HG03565 (cell line): ENCODE data around the gene ARID3B.

ENCODE experiments used
- ATAC-seq: cut with Tn5 transposase; IDR thresholded peaks from one replicate; pipeline ENCODE4 v1.9.1; 2021; ENCODE audit warnings: mild to moderate bottlenecking, moderate library complexity; ENCODE audit not compliant: unreplicated experiment

The ARID3B gene

GRCh38 chr15:74603026-74603788 lies 62.2 kb downstream of the ARID3B start:
- no peak for ATAC-seq

GRCh38 chr15:74603789-74604705 lies 63.0 kb downstream of the ARID3B start:
- no peak for ATAC-seq

GRCh38 chr15:74604983-74605794 lies 64.2 kb downstream of the ARID3B start:
- ATAC-seq: no peak

- ATAC-seq: no peak
These were observed 64.8 kb downstream of the ARID3B start for GRCh38 chr15:74605795-74606150.

GRCh38 chr15:74608786-74609185 lies 67.8 kb downstream of the ARID3B start:
- ATAC-seq: no peak

- no peak for ATAC-seq
These were observed 68.9 kb downstream of the ARID3B start for GRCh38 chr15:74609938-74610301.

GRCh38 chr15:74610302-74610951 lies 69.4 kb downstream of the ARID3B start:
- no peak for ATAC-seq

GRCh38 chr15:74611341-74611740 lies 70.3 kb downstream of the ARID3B start:
- ATAC-seq: no peak

- no peak for ATAC-seq
These were observed 70.8 kb downstream of the ARID3B start for GRCh38 chr15:74611834-74612233.

- no peak for ATAC-seq
These were observed 71.7 kb downstream of the ARID3B start for GRCh38 chr15:74612677-74613076.

- no peak for ATAC-seq
These were observed 72.3 kb downstream of the ARID3B start for GRCh38 chr15:74613089-74613952.

- no peak for ATAC-seq
These were observed 73.1 kb downstream of the ARID3B start for GRCh38 chr15:74613953-74614743.

GRCh38 chr15:74614744-74615507 lies 73.9 kb downstream of the ARID3B start:
- ATAC-seq: peak; percentile 47

- peak; percentile 69 for ATAC-seq
These were observed 74.7 kb downstream of the ARID3B start, which contains the start of gene CLK3 for GRCh38 chr15:74615508-74616365. Gene CLK3 (plus strand): TSS chr15:74615836. CDS start chr15:74619197, 3,361 bp downstream.

- ATAC-seq: no peak
These were observed 75.4 kb downstream of the ARID3B start for GRCh38 chr15:74616366-74616939.

- ATAC-seq: no peak
These were observed 76.0 kb downstream of the ARID3B start for GRCh38 chr15:74616996-74617395.
